GM23338 (cell line): ENCODE results near the gene TAF4. TPM values are rescaled to one million over a fixed set of nuclear protein-coding genes. Genes with fewer than 3 reads are reported as not detected.
"Not testable (repeated sequence)": the region's sequence is repeated elsewhere in the genome, so short reads cannot be mapped to it uniquely, and the experiment has no call there.

Experiments
- ATAC-seq: fragments of 200-7000 bp; cut with Tn5 transposase; 3 replicates; pipeline ENCODE4 v1.9.1; 2020
- DNase-seq: peaks from one replicate; pipeline ENCODE4 v3.0.0-alpha.2; 2015; ENCODE audit warnings: low spot score
- H2AFZ ChIP-seq: fragments of 200-600 bp; sonication (generic); 2 replicates; pipeline ENCODE4 v1.8.0; 2016; ENCODE audit warnings: antibody characterized with exemption, mild to moderate bottlenecking, moderate library complexity
- H3F3A ChIP-seq: fragments of 200-600 bp; sonication (generic); replicated peaks from 2 replicates; pipeline ENCODE4 v1.8.0; 2017; ENCODE audit warnings: antibody characterized with exemption, mixed run types, low read depth
- H3K27ac ChIP-seq: fragments of 200-600 bp; sonication (generic); 2 replicates; pipeline ENCODE4 v1.6.1; 2016; ENCODE audit warnings: low read depth
- H3K27me3 ChIP-seq: fragments of 200-600 bp; sonication (generic); 2 replicates; pipeline ENCODE4 v1.8.0; 2016; ENCODE audit warnings: mild to moderate bottlenecking, mixed run types, moderate library complexity; ENCODE audit not compliant: insufficient read depth
- H3K36me3 ChIP-seq: fragments of 200-600 bp; sonication (generic); 2 replicates; pipeline ENCODE4 v1.8.0; 2016; ENCODE audit warnings: mild to moderate bottlenecking; ENCODE audit not compliant: insufficient read depth
- H3K4me1 ChIP-seq: fragments of 200-600 bp; sonication (generic); 2 replicates; pipeline ENCODE4 v1.8.0; 2016; ENCODE audit warnings: mild to moderate bottlenecking, moderate library complexity; ENCODE audit not compliant: insufficient read depth
- H3K4me2 ChIP-seq: fragments of 200-600 bp; sonication (generic); 2 replicates; pipeline ENCODE4 v1.7.1; 2017; ENCODE audit warnings: mixed run types
- H3K4me3 ChIP-seq: fragments of 200-600 bp; sonication (generic); 2 replicates; pipeline ENCODE4 v1.6.1; 2016; ENCODE audit warnings: mixed run types
- H3K79me2 ChIP-seq: fragments of 200-600 bp; sonication (generic); replicated peaks from 2 replicates; pipeline ENCODE4 v1.8.0; 2017; ENCODE audit warnings: mild to moderate bottlenecking; ENCODE audit not compliant: insufficient read depth
- H3K9me2 ChIP-seq: fragments of 200-600 bp; sonication (generic); 2 replicates; pipeline ENCODE4 v1.8.0; 2017; ENCODE audit not compliant: insufficient read depth
- H4K20me1 ChIP-seq: fragments of 200-600 bp; sonication (generic); replicated peaks from 2 replicates; pipeline ENCODE4 v1.8.0; 2017; ENCODE audit warnings: mild to moderate bottlenecking; ENCODE audit not compliant: insufficient read depth
- H3K27ac Mint-ChIP-seq: 2 replicates; pipeline ENCODE4 v1.8.0; 2020; ENCODE audit warnings: inconsistent platforms, mild to moderate bottlenecking, moderate library complexity, mixed read lengths
- H3K27me3 Mint-ChIP-seq: 3 replicates; pipeline ENCODE4 v1.8.0; 2022; ENCODE audit warnings: low read depth, mild to moderate bottlenecking, moderate library complexity, mixed read lengths, inconsistent platforms; ENCODE audit not compliant: insufficient read depth, poor library complexity
- H3K36me3 Mint-ChIP-seq: 3 replicates; pipeline ENCODE4 v1.8.0; 2021; ENCODE audit warnings: low read depth, mild to moderate bottlenecking, inconsistent platforms, moderate library complexity, mixed read lengths
- H3K4me1 Mint-ChIP-seq: 3 replicates; pipeline ENCODE4 v1.8.0; 2020; ENCODE audit warnings: mild to moderate bottlenecking, inconsistent platforms, mixed read lengths
- H3K4me3 Mint-ChIP-seq: 3 replicates; pipeline ENCODE4 v1.8.0; 2021; ENCODE audit warnings: moderate library complexity, mild to moderate bottlenecking, inconsistent platforms, mixed read lengths
- H3K9me3 Mint-ChIP-seq: 3 replicates; pipeline ENCODE4 v1.8.0; 2020; ENCODE audit warnings: moderate library complexity, mild to moderate bottlenecking, inconsistent platforms, mixed read lengths
- CREB1 ChIP-seq: fragments of 250-450 bp; sonication (Bioruptor Pico); IDR thresholded peaks from 2 replicates; pipeline ENCODE4 v1.5.0; 2020; ENCODE audit warnings: low read depth, mild to moderate bottlenecking, moderate library complexity
- CTCF ChIP-seq, 2 experiments: fragments of 200-600 bp in 1 of 2; sonication (generic) in 1 of 2; conservative IDR thresholded peaks; 2 replicates each; pipeline versions ENCODE4 v1.5.1 to v1.6.1; 2016 to 2017; ENCODE audit warnings: antibody characterized with exemption in 2 of 2, low read depth in 2 of 2, mild to moderate bottlenecking in 2 of 2, moderate library complexity in 1 of 2
- POLR2AphosphoS5 ChIP-seq: IDR thresholded peaks from 2 replicates; pipeline ENCODE4 v1.6.1; 2016; ENCODE audit warnings: antibody characterized with exemption, low read depth
- ZNF114 ChIP-seq: fragments of 250-450 bp; sonication (Bioruptor Pico); IDR thresholded peaks from 2 replicates; pipeline ENCODE4 v1.5.0; 2020; ENCODE audit warnings: mild to moderate bottlenecking, moderate library complexity
- ZNF462 ChIP-seq: fragments of 250-450 bp; sonication (Bioruptor Pico); IDR thresholded peaks from 2 replicates; pipeline ENCODE4 v1.5.0; 2020; ENCODE audit warnings: mild to moderate bottlenecking, moderate library complexity
- polyA plus RNA-seq: library from polyadenylated mRNA; unstranded; fragments of >200 nt; fragmentation: Nextera tagmentation; extraction: Ambion mirVana; gene quantifications from 2 replicates; pipeline ENCODE4 v1.2.1, GENCODE V29; 2016
- total RNA-seq: library from RNA; depleted of rRNA; stranded (reverse); fragments of >200 nt; shearing (Covaris generic); gene quantifications from 2 replicates; pipeline ENCODE4 v1.2.3, GENCODE V29; 2014

Gene TAF4
- total and polyA plus RNA-seq, 2 experiments from 2014 or later: 7.2 to 60.0 TPM

GRCh38 chr20:61981691-61982090 lies 84.0 kb downstream of the TAF4 start:
- H3K4me1 Mint-ChIP-seq, H3K9me2 ChIP-seq, DNase-seq, H3K27ac ChIP-seq, H3K4me3 Mint-ChIP-seq, H3K27me3 ChIP-seq, H3K36me3 ChIP-seq, H3K4me1 ChIP-seq, H3K4me3 ChIP-seq, ATAC-seq, H3K4me2 ChIP-seq, H2AFZ ChIP-seq, H3F3A ChIP-seq, H3K27ac Mint-ChIP-seq, H3K9me3 Mint-ChIP-seq: not testable (repeated sequence)
- H3K79me2 ChIP-seq: peaks cover 17% of the 10 kb centered on the region
- peaks cover 13% of the 10 kb centered on the region for H4K20me1 ChIP-seq
- peaks cover 13% of the 10 kb centered on the region for H3K27me3 Mint-ChIP-seq
- peaks cover 33% of the 10 kb centered on the region for H3K36me3 Mint-ChIP-seq

GRCh38 chr20:61980647-61981583 lies 84.8 kb downstream of the TAF4 start:
- peaks cover 13% of the 10 kb centered on the region for H4K20me1 ChIP-seq
- Mint-ChIP-seq H3K4me3 (no peak overlapping the region), H3K36me3 (peaks cover 29% of the 10 kb centered on the region), H3K9me3 (peaks cover 5% of the 10 kb centered on the region; the same call in 2 of the 3 replicates), H3K27ac (peak overlapping the region; percentile 52; the same call in 1 of the 2 replicates), H3K27me3 (peaks cover 13% of the 10 kb centered on the region), H3K4me1 (peaks cover 9% of the 10 kb centered on the region)
- peaks cover 16% of the 10 kb centered on the region for H3K79me2 ChIP-seq
- no peak overlapping the region for H2AFZ ChIP-seq
- H3F3A ChIP-seq: no peaks in the 10 kb centered on the region
- no peaks in the 10 kb centered on the region for H3K9me2 ChIP-seq
- H3K36me3 ChIP-seq: no peaks in the 10 kb centered on the region
- ATAC-seq (peak; percentile 47), DNase-seq (peak; percentile 56)
- H3K27me3 ChIP-seq: no peaks in the 10 kb centered on the region
- no peak overlapping the region for H3K27ac ChIP-seq
- H3K4me3 ChIP-seq: no peak overlapping the region
- no peak overlapping the region for H3K4me2 ChIP-seq
- TF ChIP-seq CTCF (conservative IDR thresholded peaks at IDR 0.05; ENCODE audit: low read depth in 2 of 2): peak; percentile 26 to 59; a peak in 3 of 4 replicates
- no peak for TF ChIP-seq ZNF114 (CRISPR knock-in tag)
- H3K4me1 ChIP-seq: no peaks in the 10 kb centered on the region; the same call in 1 of the 2 replicates

- Histone ChIP-seq H3K4me2 (no peak overlapping the region), H3K27ac (no peak overlapping the region), H3K36me3 (no peaks in the 10 kb centered on the region), H3K9me2 (no peaks in the 10 kb centered on the region), H3K4me1 (no peaks in the 10 kb centered on the region; the same call in 1 of the 2 replicates), H3K79me2 (peaks cover 11% of the 10 kb centered on the region), H4K20me1 (peaks cover 13% of the 10 kb centered on the region), H3F3A (no peaks in the 10 kb centered on the region), H3K4me3 (no peak overlapping the region), H3K27me3 (no peaks in the 10 kb centered on the region), H2AFZ (no peak overlapping the region)
- DNase-seq (no peak), ATAC-seq (no peak)
- H3K9me3 Mint-ChIP-seq: peaks cover 5% of the 10 kb centered on the region; the same call in 2 of the 3 replicates
- no peak overlapping the region for H3K27ac Mint-ChIP-seq
- H3K4me3 Mint-ChIP-seq: no peak overlapping the region
- peaks cover 13% of the 10 kb centered on the region for H3K27me3 Mint-ChIP-seq
- peaks cover 23% of the 10 kb centered on the region for H3K36me3 Mint-ChIP-seq
- peaks cover 11% of the 10 kb centered on the region for H3K4me1 Mint-ChIP-seq
- TF ChIP-seq CREB1 (CRISPR knock-in tag): no peak
- TF ChIP-seq POLR2AphosphoS5: no peak
- TF ChIP-seq ZNF462 (CRISPR knock-in tag): no peak
Observed at GRCh38 chr20:61979701-61980635, 85.7 kb downstream of the TAF4 start.
